ENCODE data around the gene NUP107.

NUP107 gene

GRCh38 chr12:68784015-68784414 lies 97.2 kb downstream of the NUP107 start:
- Histone ChIP-seq H3K4me3 (ENCODE audit: severe bottlenecking) (no peak overlapping the region), H3K36me3 (ENCODE audit: low read depth) (no peaks in the 10 kb centered on the region), H3K27ac (ENCODE audit: poor library complexity, severe bottlenecking) (no peak overlapping the region), H3K27me3 (ENCODE audit: insufficient read depth, poor library complexity, severe bottlenecking) (no peaks in the 10 kb centered on the region), H3K9me3 (ENCODE audit: severe bottlenecking) (no peaks in the 10 kb centered on the region), H3K4me1 (ENCODE audit: insufficient read depth, poor library complexity, severe bottlenecking) (peaks cover 26% of the 10 kb centered on the region)
- ATAC-seq (ENCODE audit: low read depth) (no peak), DNase-seq (ENCODE audit: low spot score) (no peak)
- no peak for TF ChIP-seq CTCF (IDR thresholded peaks at IDR 0.05; ENCODE audit: poor library complexity, severe bottlenecking)

- DNase-seq (ENCODE audit: low spot score) (no peak), ATAC-seq (ENCODE audit: low read depth) (peak; percentile 45; the same call in 1 of the 3 replicates)
- H3K4me3 ChIP-seq (ENCODE audit: severe bottlenecking), result no peak overlapping the region
- no peaks in the 10 kb centered on the region for H3K9me3 ChIP-seq (ENCODE audit: severe bottlenecking)
- no peak for TF ChIP-seq CTCF (IDR thresholded peaks at IDR 0.05; ENCODE audit: poor library complexity, severe bottlenecking)
- H3K27ac ChIP-seq (ENCODE audit: poor library complexity, severe bottlenecking), result peak overlapping the region; percentile 84
- peaks cover 26% of the 10 kb centered on the region for H3K4me1 ChIP-seq (ENCODE audit: insufficient read depth, poor library complexity, severe bottlenecking)
- H3K27me3 ChIP-seq (ENCODE audit: insufficient read depth, poor library complexity, severe bottlenecking), result no peaks in the 10 kb centered on the region
- no peaks in the 10 kb centered on the region for H3K36me3 ChIP-seq (ENCODE audit: low read depth)
Measured at GRCh38 chr12:68785358-68785757, 98.6 kb downstream of the NUP107 start.

DNA sequence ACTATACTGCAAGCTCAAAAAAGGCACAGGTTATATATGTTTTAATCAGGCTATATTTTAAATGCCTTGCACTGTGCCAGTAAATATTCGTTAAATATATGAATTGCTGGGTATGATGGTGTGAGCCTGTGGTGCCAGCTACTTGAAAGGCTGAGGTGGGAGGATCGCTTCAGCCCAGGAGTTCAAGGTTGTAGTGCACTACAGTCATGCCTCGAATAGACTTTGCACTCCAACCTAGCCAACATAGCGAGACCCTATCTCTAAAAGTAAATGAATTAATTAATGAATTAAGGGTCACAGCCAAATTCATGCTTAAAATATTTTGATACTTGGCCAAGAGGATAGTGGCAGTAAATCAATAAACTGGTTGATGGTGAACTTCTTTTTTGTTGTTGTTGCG lies 99.0 kb downstream of the NUP107 start:
- H3K27ac ChIP-seq (ENCODE audit: poor library complexity, severe bottlenecking), result peak overlapping the region; percentile 84
- no peaks in the 10 kb centered on the region for H3K36me3 ChIP-seq (ENCODE audit: low read depth)
- H3K9me3 ChIP-seq (ENCODE audit: severe bottlenecking), result no peaks in the 10 kb centered on the region
- no peaks in the 10 kb centered on the region for H3K27me3 ChIP-seq (ENCODE audit: insufficient read depth, poor library complexity, severe bottlenecking)
- no peak for ATAC-seq (ENCODE audit: low read depth)
- DNase-seq (ENCODE audit: low spot score), result no peak
- peaks cover 26% of the 10 kb centered on the region for H3K4me1 ChIP-seq (ENCODE audit: insufficient read depth, poor library complexity, severe bottlenecking)
- no peak for TF ChIP-seq CTCF (IDR thresholded peaks at IDR 0.05; ENCODE audit: poor library complexity, severe bottlenecking)
- no peak overlapping the region for H3K4me3 ChIP-seq (ENCODE audit: severe bottlenecking)

DNA sequence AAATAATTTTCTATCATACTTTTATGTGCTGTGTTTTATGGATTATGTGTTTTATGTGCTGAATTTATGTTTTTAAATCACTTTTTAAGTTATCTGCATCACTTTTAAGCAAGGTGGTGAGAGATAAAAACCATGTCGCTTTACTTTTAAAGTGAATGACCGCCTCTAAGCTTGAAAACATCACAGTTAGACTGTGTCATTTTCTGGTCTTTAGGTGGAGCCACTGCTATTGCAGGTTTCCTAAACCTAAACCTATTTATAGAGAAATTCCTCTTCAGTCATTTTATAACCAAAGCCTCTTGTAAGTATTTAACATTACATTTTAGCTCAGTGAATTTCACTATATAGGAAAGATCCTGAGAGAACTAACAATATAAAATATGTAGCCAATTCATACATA lies 100.2 kb downstream of the NUP107 start:
- H3K27ac ChIP-seq (ENCODE audit: poor library complexity, severe bottlenecking), result peak overlapping the region; percentile 84
- H3K4me1 ChIP-seq (ENCODE audit: insufficient read depth, poor library complexity, severe bottlenecking), result peaks cover 24% of the 10 kb centered on the region
- 0 out of 3 replicates have a peak, but pooled peaks have one; percentile 9 for ATAC-seq (ENCODE audit: low read depth)
- H3K4me3 ChIP-seq (ENCODE audit: severe bottlenecking), result no peak overlapping the region
- TF ChIP-seq CTCF (IDR thresholded peaks at IDR 0.05; ENCODE audit: poor library complexity, severe bottlenecking), result peak; percentile 25
- no peaks in the 10 kb centered on the region for H3K27me3 ChIP-seq (ENCODE audit: insufficient read depth, poor library complexity, severe bottlenecking)
- no peaks in the 10 kb centered on the region for H3K36me3 ChIP-seq (ENCODE audit: low read depth)
- DNase-seq (ENCODE audit: low spot score), result no peak
- no peaks in the 10 kb centered on the region for H3K9me3 ChIP-seq (ENCODE audit: severe bottlenecking)

GRCh38 chr12:68788554-68789143 lies 101.9 kb downstream of the NUP107 start:
- Histone ChIP-seq H3K4me1 (ENCODE audit: insufficient read depth, poor library complexity, severe bottlenecking) (peaks cover 24% of the 10 kb centered on the region), H3K4me3 (ENCODE audit: severe bottlenecking) (no peak overlapping the region), H3K27ac (ENCODE audit: poor library complexity, severe bottlenecking) (peak overlapping the region; percentile 84), H3K27me3 (ENCODE audit: insufficient read depth, poor library complexity, severe bottlenecking) (no peaks in the 10 kb centered on the region), H3K9me3 (ENCODE audit: severe bottlenecking) (no peaks in the 10 kb centered on the region), H3K36me3 (ENCODE audit: low read depth) (no peaks in the 10 kb centered on the region)
- ATAC-seq (ENCODE audit: low read depth) (no peak), DNase-seq (ENCODE audit: low spot score) (no peak)
- no peak for TF ChIP-seq CTCF (IDR thresholded peaks at IDR 0.05; ENCODE audit: poor library complexity, severe bottlenecking)
